ENCODE data around the gene GSX2. TPM values are rescaled to one million over a fixed set of nuclear protein-coding genes. Genes with fewer than 3 reads are reported as not detected.

GSX2 gene
- total and polyA plus RNA-seq, 11 donors = 0.04 TPM; not detected in 10

- 65 to 73% (median 72%) methylated on average over 6 of the region's 6 CpGs for WGBS, 4 donors
- no peak for DNase-seq
- Histone ChIP-seq H3K4me3 (no peak overlapping the region), H3K27ac (no peak overlapping the region), H3K27me3 (peaks cover 39 to 87% (median 74%) of the 10 kb centered on the region in 9 donors), H3K36me3 (no peaks in the 10 kb centered on the region), H3K4me1 (peaks cover 0 to 28% (median 11%) of the 10 kb centered on the region in 12 donors), H3K9me3 (no peaks in the 10 kb centered on the region)
- intact Hi-C loops (cut with DNase I) = no loop called here
- ATAC-seq = no peak
- TF ChIP-seq POLR2A (IDR thresholded peaks at IDR 0.05) = no peak
- TF ChIP-seq, protein P1, sequence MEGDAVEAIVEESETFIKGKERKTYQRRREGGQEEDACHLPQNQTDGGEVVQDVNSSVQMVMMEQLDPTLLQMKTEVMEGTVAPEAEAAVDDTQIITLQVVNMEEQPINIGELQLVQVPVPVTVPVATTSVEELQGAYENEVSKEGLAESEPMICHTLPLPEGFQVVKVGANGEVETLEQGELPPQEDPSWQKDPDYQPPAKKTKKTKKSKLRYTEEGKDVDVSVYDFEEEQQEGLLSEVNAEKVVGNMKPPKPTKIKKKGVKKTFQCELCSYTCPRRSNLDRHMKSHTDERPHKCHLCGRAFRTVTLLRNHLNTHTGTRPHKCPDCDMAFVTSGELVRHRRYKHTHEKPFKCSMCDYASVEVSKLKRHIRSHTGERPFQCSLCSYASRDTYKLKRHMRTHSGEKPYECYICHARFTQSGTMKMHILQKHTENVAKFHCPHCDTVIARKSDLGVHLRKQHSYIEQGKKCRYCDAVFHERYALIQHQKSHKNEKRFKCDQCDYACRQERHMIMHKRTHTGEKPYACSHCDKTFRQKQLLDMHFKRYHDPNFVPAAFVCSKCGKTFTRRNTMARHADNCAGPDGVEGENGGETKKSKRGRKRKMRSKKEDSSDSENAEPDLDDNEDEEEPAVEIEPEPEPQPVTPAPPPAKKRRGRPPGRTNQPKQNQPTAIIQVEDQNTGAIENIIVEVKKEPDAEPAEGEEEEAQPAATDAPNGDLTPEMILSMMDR (IDR thresholded peaks at IDR 0.05) = no peak
These were observed 5.5 kb upstream of the GSX2 start for GRCh38 chr4:54094451-54094850.

- intact Hi-C loops (cut with DNase I) = no loop called here
- Histone ChIP-seq H3K9me3 (no peaks in the 10 kb centered on the region), H3K27me3 (peaks cover 47 to 95% (median 83%) of the 10 kb centered on the region in 9 donors), H3K4me3 (no peak overlapping the region), H3K36me3 (no peaks in the 10 kb centered on the region), H3K27ac (no peak overlapping the region), H3K4me1 (peaks cover 0 to 36% (median 19%) of the 10 kb centered on the region in 12 donors)
- no peak for DNase-seq
- TF ChIP-seq, protein P1 (IDR thresholded peaks at IDR 0.05) = no peak
- no peak for TF ChIP-seq POLR2A (IDR thresholded peaks at IDR 0.05)
- no peak for ATAC-seq
- WGBS, 4 donors = 26 to 41% (median 36%) methylated on average over 19 of the region's 19 CpGs
These were observed 4.7 kb upstream of the GSX2 start for GRCh38 chr4:54095110-54095825.

- TF ChIP-seq POLR2A (IDR thresholded peaks at IDR 0.05) = no peak
- TF ChIP-seq, protein P1 (IDR thresholded peaks at IDR 0.05) = no peak
- H3K36me3 ChIP-seq = no peaks in the 10 kb centered on the region
- 29 to 48% (median 38%) methylated on average over 13 of the region's 13 CpGs for WGBS, 4 donors
- H3K4me3 ChIP-seq = no peak overlapping the region
- H3K27ac ChIP-seq = no peak overlapping the region
- intact Hi-C loops (cut with DNase I) = no loop called here
- ATAC-seq = no peak
- H3K4me1 ChIP-seq = peaks cover 0 to 42% (median 25%) of the 10 kb centered on the region in 12 donors
- no peaks in the 10 kb centered on the region for H3K9me3 ChIP-seq
- H3K27me3 ChIP-seq = peaks cover 54 to 100% (median 93%) of the 10 kb centered on the region in 9 donors
- no peak for DNase-seq
These were observed 3.5 kb upstream of the GSX2 start for GRCh38 chr4:54096295-54096962.

DNA sequence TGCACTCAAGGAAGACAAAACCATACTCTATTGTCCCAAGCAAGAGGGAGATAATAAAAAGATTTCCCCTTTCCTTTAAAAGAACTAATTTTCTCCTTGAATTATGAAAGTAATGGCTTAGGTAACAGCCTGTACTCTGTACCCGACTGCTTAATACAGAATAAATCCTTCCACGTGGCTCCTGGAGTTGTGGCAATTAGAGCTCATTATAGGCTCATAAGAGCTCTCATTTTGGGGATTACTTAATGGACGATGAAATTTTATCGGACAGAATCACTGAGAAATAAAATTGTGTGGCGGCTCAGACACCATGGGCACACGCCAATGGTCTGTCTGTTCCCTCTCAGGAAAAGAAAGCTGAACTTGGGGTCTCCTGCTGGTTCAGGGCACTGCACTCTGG is 2.8 kb upstream of the GSX2 start:
- TF ChIP-seq, protein P1 (IDR thresholded peaks at IDR 0.05) = no peak
- TF ChIP-seq POLR2A (IDR thresholded peaks at IDR 0.05) = no peak
- Histone ChIP-seq H3K4me1 (peaks cover 0 to 37% (median 19%) of the 10 kb centered on the region in 12 donors), H3K27ac (no peak overlapping the region), H3K9me3 (no peaks in the 10 kb centered on the region), H3K4me3 (no peak overlapping the region), H3K27me3 (peaks cover 53 to 100% (median 95%) of the 10 kb centered on the region in 9 donors), H3K36me3 (no peaks in the 10 kb centered on the region)
- whole genome bisulfite sequencing, 4 donors = 55 to 73% (median 65%) methylated on average over 6 of the region's 6 CpGs
- ATAC-seq (no peak), DNase-seq (no peak)
- intact Hi-C loops (cut with DNase I) = no loop called here
